Activated B cell treated with CpG ODN at 0.5 μM for 24 hours (primary cell): ENCODE results near the gene NME4. TPM values are rescaled to one million over a fixed set of nuclear protein-coding genes. Genes with fewer than 3 reads are reported as not detected.
A peak's percentile ranks its signal among the peaks of the same experiment; 100 is the strongest.

Source experiments
- ATAC-seq: fragments of 200-7000 bp; cut with Tn5 transposase; one replicate; pipeline ENCODE4 v1.10.0; 2021; ENCODE audit warnings: low read depth, mild to moderate bottlenecking, moderate library complexity
- CTCF ChIA-PET: fragments of 350-600 bp; sonication (Branson Sonifier 250); formaldehyde crosslinking; loops from one replicate; lab custom pipeline; 2021; ENCODE audit warnings: antibody characterized with exemption; lab: Charles Lee
- POLR2A ChIA-PET: fragments of 350-600 bp; sonication (Branson Sonifier 250); formaldehyde crosslinking; loops from one replicate; lab custom pipeline; 2021; ENCODE audit warnings: antibody characterized with exemption; lab: Charles Lee
- DNase-seq: peaks from one replicate; pipeline ENCODE4 v3.0.0; 2022
- H3K27ac Mint-ChIP-seq: one replicate; pipeline ENCODE4 v1.8.0; 2020; ENCODE audit warnings: mixed read lengths
- H3K27me3 Mint-ChIP-seq: one replicate; pipeline ENCODE4 v1.8.0; 2021; ENCODE audit warnings: mixed read lengths
- H3K36me3 Mint-ChIP-seq: one replicate; pipeline ENCODE4 v1.8.0; 2021; ENCODE audit warnings: low read depth, mixed read lengths
- H3K4me1 Mint-ChIP-seq: one replicate; pipeline ENCODE4 v1.8.0; 2021; ENCODE audit warnings: mixed read lengths
- H3K4me3 Mint-ChIP-seq: one replicate; pipeline ENCODE4 v1.8.0; 2020; ENCODE audit warnings: mild to moderate bottlenecking, mixed read lengths
- H3K9me3 Mint-ChIP-seq: one replicate; pipeline ENCODE4 v1.8.0; 2020; ENCODE audit warnings: mixed read lengths
- CTCF ChIP-seq: fragments of 200-600 bp; IDR thresholded peaks from one replicate; pipeline ENCODE4 v1.8.0; 2022; ENCODE audit warnings: antibody characterized with exemption, mild to moderate bottlenecking
- intact Hi-C: fragments of 100-400 bp; cut with micrococcal nuclease; formaldehyde crosslinking; loops from one replicate; pipeline ENCODE4 v1.15.1; 2024
- total RNA-seq: library from RNA; stranded (reverse); gene quantifications from 2 replicates; pipeline ENCODE4 v1.2.3, GENCODE V29; 2022

The NME4 gene
- total RNA-seq, 1 donor from 2014 or later: 29.9 TPM

GRCh38 chr16:425082-425718 is 28.2 kb downstream of the NME4 start, which contains the start of gene RAB11FIP3:
RAB11FIP3 (plus strand) TSS chr16:425649; CDS start chr16:426007, 358 bp downstream.
- ChIA-PET POLR2A (interaction anchor here (0.7 to 2.1 kb wide), 4 partner anchors 23 to 72 kb away, joined by 3 to 10 read pairs (median 4); partner anchors contain the start of genes AXIN1 and DECR2), CTCF (interaction anchor here (2.2 kb wide), 1 partner anchor 24 kb away, joined by 7 read pairs; the partner anchor contains the start of gene DECR2)
- no peaks in the 10 kb centered on the region for H3K27me3 Mint-ChIP-seq
- peak within 1 kb of the TSS; percentile 82 for H3K27ac Mint-ChIP-seq
- peak; percentile 93 for DNase-seq
- peak within 1 kb of the TSS; percentile 89 for H3K4me3 Mint-ChIP-seq
- no peak for TF ChIP-seq CTCF
- peaks cover 8% of the 10 kb centered on the region for H3K36me3 Mint-ChIP-seq
- intact Hi-C loops: loop anchor here (1.0 kb wide), 4 partner anchors 23 to 102 kb away; partner anchors contain the start of genes AXIN1 and CAPN15
- peaks cover 30% of the 10 kb centered on the region for H3K4me1 Mint-ChIP-seq
- ATAC-seq: peak; percentile 92
- no peaks in the 10 kb centered on the region for H3K9me3 Mint-ChIP-seq

GRCh38 chr16:425740-426114 is 28.7 kb downstream of the NME4 start:
- no peak overlapping the region for H3K27ac Mint-ChIP-seq
- intact Hi-C loops: loop anchor here (1.0 kb wide), 4 partner anchors 23 to 102 kb away; partner anchors contain the start of genes AXIN1 and CAPN15
- peaks cover 30% of the 10 kb centered on the region for H3K4me1 Mint-ChIP-seq
- no peak for TF ChIP-seq CTCF
- no peaks in the 10 kb centered on the region for H3K9me3 Mint-ChIP-seq
- ATAC-seq: peak; percentile 53
- ChIA-PET CTCF (interaction anchor here (1.2 to 2.2 kb wide), 2 partner anchors 24 to 25 kb away, joined by 3 to 7 read pairs; partner anchors contain the start of gene DECR2), POLR2A (interaction anchor here (0.5 to 2.1 kb wide), 4 partner anchors 24 to 43 kb away, joined by 3 to 10 read pairs (median 4); partner anchors contain the start of gene DECR2)
- H3K27me3 Mint-ChIP-seq: no peaks in the 10 kb centered on the region
- peak overlapping the region; percentile 89 for H3K4me3 Mint-ChIP-seq
- peaks cover 8% of the 10 kb centered on the region for H3K36me3 Mint-ChIP-seq
- no peak for DNase-seq

- no peak overlapping the region for H3K27ac Mint-ChIP-seq
- DNase-seq (peak; percentile 30), ATAC-seq (no peak)
- H3K4me3 Mint-ChIP-seq: peak overlapping the region; percentile 78
- ChIA-PET POLR2A (interaction anchor here (0.5 to 0.9 kb wide), 2 partner anchors 25 to 30 kb away, joined by 3 to 4 read pairs; no protein-coding TSS in a partner anchor), CTCF (interaction anchor here (1.2 to 2.2 kb wide), 2 partner anchors 25 to 26 kb away, joined by 3 to 7 read pairs; partner anchors contain the start of gene DECR2)
- no peaks in the 10 kb centered on the region for H3K27me3 Mint-ChIP-seq
- no peaks in the 10 kb centered on the region for H3K9me3 Mint-ChIP-seq
- H3K36me3 Mint-ChIP-seq: peaks cover 8% of the 10 kb centered on the region
- H3K4me1 Mint-ChIP-seq: peaks cover 30% of the 10 kb centered on the region
- intact Hi-C loops: no loop called here
- no peak for TF ChIP-seq CTCF
These were observed 29.3 kb downstream of the NME4 start for GRCh38 chr16:426115-426905.

GRCh38 chr16:426906-427249 is 29.9 kb downstream of the NME4 start:
- peak overlapping the region; percentile 78 for H3K4me3 Mint-ChIP-seq
- no peaks in the 10 kb centered on the region for H3K27me3 Mint-ChIP-seq
- ChIA-PET POLR2A (no interaction called here), CTCF (interaction anchor here (1.2 to 2.2 kb wide), 2 partner anchors 25 to 26 kb away, joined by 3 to 7 read pairs; partner anchors contain the start of gene DECR2)
- H3K36me3 Mint-ChIP-seq: peaks cover 9% of the 10 kb centered on the region
- no peak overlapping the region for H3K27ac Mint-ChIP-seq
- no peak for ATAC-seq
- DNase-seq: no peak
- no peaks in the 10 kb centered on the region for H3K9me3 Mint-ChIP-seq
- no peak for TF ChIP-seq CTCF
- H3K4me1 Mint-ChIP-seq: peaks cover 30% of the 10 kb centered on the region
- intact Hi-C loops: no loop called here
